ENCODE data around the gene FAM3D. TPM values are rescaled to one million over a fixed set of nuclear protein-coding genes. Genes with fewer than 3 reads are reported as not detected.

The FAM3D gene
- total RNA-seq, 4 donors from 2014 or later = 243 to 431 (median 364) TPM

GRCh38 chr3:58637509-58637908 is 29.1 kb downstream of the FAM3D start:
- H3K4me3 ChIP-seq = no peak overlapping the region
- WGBS, 2 donors (ENCODE audit: low coverage in 1 of 2) = 69% methylated on average over 5 of the region's 5 CpGs; no CpG with 5 or more reads in 1 of the 2 donors
- H3K9me3 ChIP-seq = no peaks in the 10 kb centered on the region
- in situ Hi-C loops (cut with MboI; ENCODE audit: low pct_ligation_motif_present in 1 of 4, low pct_unique_long_range_greater_than_20kb in 1 of 4, low sequenced_read_pairs in 3 of 4) = loop anchor here in 1 of 4 donors (25.0 kb wide), 1 partner anchor 425 kb away; the partner anchor contains the start of gene CFAP20DC
- TF ChIP-seq EP300 (IDR thresholded peaks at IDR 0.05; ENCODE audit: low read depth) = no peak
- no peak for TF ChIP-seq POLR2A (IDR thresholded peaks at IDR 0.05)
- no peak for TF ChIP-seq POLR2AphosphoS5 (IDR thresholded peaks at IDR 0.05)
- no peak for TF ChIP-seq CTCF (IDR thresholded peaks at IDR 0.05)
- H3K36me3 ChIP-seq = peaks cover 0 to 8% (median 0%) of the 10 kb centered on the region in 4 donors
- intact Hi-C loops (cut with DNase I; ENCODE audit: low total_unique reads) = no loop called here
- H3K27ac ChIP-seq = no peak overlapping the region
- H3K4me1 ChIP-seq = peaks cover 0 to 6% (median 0%) of the 10 kb centered on the region in 4 donors
- DNase-seq = no peak
- no peaks in the 10 kb centered on the region for H3K27me3 ChIP-seq

GRCh38 chr3:58635371-58636285 is 30.9 kb downstream of the FAM3D start:
- in situ Hi-C loops (cut with MboI; ENCODE audit: low pct_ligation_motif_present in 1 of 4, low pct_unique_long_range_greater_than_20kb in 1 of 4, low sequenced_read_pairs in 3 of 4) (loop anchor here in 1 of 4 donors (25.0 kb wide), 1 partner anchor 427 kb away; the partner anchor contains the start of gene CFAP20DC), intact Hi-C loops (cut with DNase I; ENCODE audit: low total_unique reads) (no loop called here)
- no peak overlapping the region for H3K27ac ChIP-seq
- 73 to 92% methylated on average over 16 to 24 of the region's 24 CpGs for WGBS, 2 donors (ENCODE audit: low coverage in 1 of 2)
- peaks cover 0 to 8% (median 0%) of the 10 kb centered on the region in 4 donors for H3K36me3 ChIP-seq
- H3K27me3 ChIP-seq = no peaks in the 10 kb centered on the region
- DNase-seq = no peak
- H3K9me3 ChIP-seq = no peaks in the 10 kb centered on the region
- peaks cover 0 to 2% (median 0%) of the 10 kb centered on the region in 4 donors for H3K4me1 ChIP-seq
- H3K4me3 ChIP-seq = no peak overlapping the region
- TF ChIP-seq EP300 (IDR thresholded peaks at IDR 0.05; ENCODE audit: low read depth) (no peak), POLR2A (IDR thresholded peaks at IDR 0.05) (no peak), POLR2AphosphoS5 (IDR thresholded peaks at IDR 0.05) (no peak), CTCF (IDR thresholded peaks at IDR 0.05) (no peak)

- no peak for DNase-seq
- Histone ChIP-seq H3K27ac (no peak overlapping the region), H3K4me3 (no peak overlapping the region), H3K9me3 (no peaks in the 10 kb centered on the region), H3K36me3 (peaks cover 0 to 8% (median 0%) of the 10 kb centered on the region in 4 donors), H3K27me3 (no peaks in the 10 kb centered on the region), H3K4me1 (peaks cover 7 to 18% (median 13%) of the 10 kb centered on the region in 4 donors)
- in situ Hi-C loops (cut with MboI; ENCODE audit: low pct_ligation_motif_present in 1 of 4, low pct_unique_long_range_greater_than_20kb in 1 of 4, low sequenced_read_pairs in 3 of 4) (loop anchor here in 1 of 4 donors (25.0 kb wide), 1 partner anchor 429 kb away; the partner anchor contains the start of gene CFAP20DC), intact Hi-C loops (cut with DNase I; ENCODE audit: low total_unique reads) (no loop called here)
- no peak for TF ChIP-seq POLR2A (IDR thresholded peaks at IDR 0.05)
- 88 to 90% methylated on average over 2 to 8 of the region's 8 CpGs for WGBS, 2 donors (ENCODE audit: low coverage in 1 of 2)
Observed at GRCh38 chr3:58633157-58633865, 33.3 kb downstream of the FAM3D start.

DNA sequence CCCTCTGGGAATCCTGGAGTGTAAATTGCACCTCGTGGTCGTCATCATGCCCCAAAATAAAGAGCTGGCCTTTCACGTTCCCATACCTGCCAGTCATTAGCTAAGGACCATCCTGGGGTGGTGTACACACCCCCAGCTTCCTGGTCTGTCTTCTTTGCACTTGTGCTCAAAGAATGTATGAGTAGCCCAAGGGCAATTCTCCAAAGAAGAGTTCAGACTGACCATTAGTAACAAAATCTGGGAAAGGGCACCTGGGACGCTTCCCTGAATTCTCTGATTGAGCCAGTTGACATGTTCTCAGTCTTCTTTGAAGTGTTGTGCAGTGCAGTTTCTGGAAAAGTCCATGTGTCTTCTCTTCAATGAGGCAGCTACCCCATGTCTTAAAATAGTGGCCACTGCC is 34.8 kb downstream of the FAM3D start:
- peaks cover 15 to 34% (median 27%) of the 10 kb centered on the region in 4 donors for H3K4me1 ChIP-seq
- no peak overlapping the region for H3K4me3 ChIP-seq
- intact Hi-C loops (cut with DNase I; ENCODE audit: low total_unique reads) (loop anchor here (2.0 kb wide), 1 partner anchor 63 kb away; no protein-coding TSS in a partner anchor), in situ Hi-C loops (cut with MboI; ENCODE audit: low pct_ligation_motif_present in 1 of 4, low pct_unique_long_range_greater_than_20kb in 1 of 4, low sequenced_read_pairs in 3 of 4) (loop anchor here in 1 of 4 donors (25.0 kb wide), 1 partner anchor 431 kb away; the partner anchor contains the start of gene CFAP20DC)
- TF ChIP-seq EP300 (IDR thresholded peaks at IDR 0.05; ENCODE audit: low read depth) = no peak
- no peak for TF ChIP-seq POLR2AphosphoS5 (IDR thresholded peaks at IDR 0.05)
- no peak for TF ChIP-seq POLR2A (IDR thresholded peaks at IDR 0.05)
- no peak for TF ChIP-seq CTCF (IDR thresholded peaks at IDR 0.05)
- peaks cover 0 to 6% (median 0%) of the 10 kb centered on the region in 4 donors for H3K36me3 ChIP-seq
- no peak overlapping the region for H3K27ac ChIP-seq
- DNase-seq = no peak
- H3K27me3 ChIP-seq = no peaks in the 10 kb centered on the region
- H3K9me3 ChIP-seq = no peaks in the 10 kb centered on the region
- 30% methylated on average over 4 of the region's 4 CpGs; no CpG with 5 or more reads in 1 of the 2 donors for WGBS, 2 donors (ENCODE audit: low coverage in 1 of 2)
